Left lung (tissue), 10 donors: ENCODE data around the gene ZC3H14. TPM values are rescaled to one million over a fixed set of nuclear protein-coding genes. Genes with fewer than 3 reads are reported as not detected.

Experiments used
- ATAC-seq: fragments of 200-7000 bp; cut with Tn5 transposase; one replicate; pipeline ENCODE4 v1.9.1; 2020; ENCODE audit warnings: moderate library complexity
- DNase-seq, 4 donors: peaks; one replicate each; pipeline ENCODE4 v3.0.0-alpha.2; 2013 to 2020
- H3K27ac ChIP-seq, 2 donors: fragments of 200-600 bp; sonication (generic) in 1 of 2; one replicate each; pipeline versions ENCODE4 v1.5.0 to v1.8.0; 2020 to 2021
- H3K27me3 ChIP-seq, 2 donors: fragments of 200-600 bp; sonication (generic) in 1 of 2; one replicate each; pipeline versions ENCODE4 v1.5.0 to v1.8.0; 2020 to 2021
- H3K36me3 ChIP-seq, 2 donors: fragments of 200-600 bp; sonication (generic) in 1 of 2; one replicate each; pipeline versions ENCODE4 v1.5.0 to v1.8.0; 2020 to 2021
- H3K4me1 ChIP-seq, 2 donors: fragments of 200-600 bp; one replicate each; pipeline ENCODE4 v1.8.0; 2021
- H3K4me3 ChIP-seq, 2 donors: fragments of 200-600 bp; sonication (generic) in 1 of 2; one replicate each; pipeline versions ENCODE4 v1.5.0 to v1.8.0; 2020 to 2021; ENCODE audit warnings: mild to moderate bottlenecking in 1 of 2
- H3K9me3 ChIP-seq, 2 donors: fragments of 200-600 bp; sonication (generic) in 1 of 2; one replicate each; pipeline versions ENCODE4 v1.5.0 to v1.8.0; 2020 to 2021
- intact Hi-C, 2 donors: fragments of 100-400 bp; cut with DNase I; formaldehyde crosslinking; loops; one replicate each; pipeline versions ENCODE4 v1.11.2 to v1.14.2; 2022
- polyA plus RNA-seq, 6 donors: library from polyadenylated mRNA; unstranded; fragments of 120-200 nt; gene quantifications; one replicate each; pipeline ENCODE4 v1.2.1, GENCODE V29; 2013; ENCODE audit not compliant: insufficient read length in 6 of 6
- total RNA-seq, 2 donors: library from RNA; stranded (reverse); fragmentation: NEBNext Ultra II Directional; extraction: Animal tissue kit (Norgen Biotek cat#: 25700); gene quantifications; one replicate each; pipeline ENCODE4 v1.2.1, GENCODE V29; 2021
- TF ChIP-seq, protein P1 (sequence below), 2 donors: fragments of 200-600 bp; sonication (generic) in 1 of 2; IDR thresholded peaks; one replicate each; pipeline versions ENCODE4 v1.5.0 to v1.8.0; 2021; ENCODE audit warnings: antibody characterized with exemption in 2 of 2
- donor health status: DM: no; HTN: yes; CAD: no.
- donor health status: DM: no; HTN: no; CAD: no.

ZC3H14 gene
- total and polyA plus RNA-seq, 8 donors, result 46.6 to 86.2 (median 80.0) TPM

DNA sequence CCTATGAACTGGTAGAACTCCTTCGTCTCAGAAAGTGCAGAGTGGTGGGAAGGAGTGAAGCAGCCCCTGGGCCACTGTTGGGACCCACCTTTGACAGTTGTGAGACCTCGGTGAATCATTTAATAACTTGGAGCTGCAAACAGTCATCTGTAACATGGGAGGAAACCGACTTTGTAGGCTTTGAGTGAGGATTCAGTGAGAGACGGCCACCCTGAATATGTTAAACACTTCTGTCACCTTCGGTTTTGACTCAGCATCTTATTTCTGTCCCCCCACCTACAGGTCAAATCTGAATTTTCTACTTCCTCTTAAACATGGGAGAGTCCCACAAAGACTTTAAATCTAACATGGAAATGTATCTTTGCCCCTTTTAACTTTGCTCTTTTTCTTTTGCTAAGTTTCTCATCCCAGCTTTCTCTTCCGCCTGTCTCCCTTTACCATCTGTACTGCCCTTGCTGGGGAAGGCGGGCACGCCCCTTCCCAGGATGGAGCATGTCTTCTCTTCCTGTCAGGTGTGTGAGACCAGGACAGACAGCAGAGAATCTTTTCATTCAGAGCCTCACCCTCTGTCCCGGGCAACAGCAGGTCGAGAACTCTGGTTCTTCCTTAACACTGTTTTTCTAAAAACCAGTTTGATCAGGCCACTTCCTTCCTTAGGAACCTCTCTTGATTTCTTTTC is 37.1 kb downstream of the ZC3H14 start:
- intact Hi-C loops, result no loop called here
- no peaks in the 10 kb centered on the region for H3K9me3 ChIP-seq
- DNase-seq (no peak), ATAC-seq (no peak)
- H3K4me3 ChIP-seq, result no peak overlapping the region
- no peaks in the 10 kb centered on the region for H3K27me3 ChIP-seq
- no peaks in the 10 kb centered on the region for H3K4me1 ChIP-seq
- H3K36me3 ChIP-seq, result peaks cover 0 to 90% of the 10 kb centered on the region in 2 donors
- TF ChIP-seq, protein P1, sequence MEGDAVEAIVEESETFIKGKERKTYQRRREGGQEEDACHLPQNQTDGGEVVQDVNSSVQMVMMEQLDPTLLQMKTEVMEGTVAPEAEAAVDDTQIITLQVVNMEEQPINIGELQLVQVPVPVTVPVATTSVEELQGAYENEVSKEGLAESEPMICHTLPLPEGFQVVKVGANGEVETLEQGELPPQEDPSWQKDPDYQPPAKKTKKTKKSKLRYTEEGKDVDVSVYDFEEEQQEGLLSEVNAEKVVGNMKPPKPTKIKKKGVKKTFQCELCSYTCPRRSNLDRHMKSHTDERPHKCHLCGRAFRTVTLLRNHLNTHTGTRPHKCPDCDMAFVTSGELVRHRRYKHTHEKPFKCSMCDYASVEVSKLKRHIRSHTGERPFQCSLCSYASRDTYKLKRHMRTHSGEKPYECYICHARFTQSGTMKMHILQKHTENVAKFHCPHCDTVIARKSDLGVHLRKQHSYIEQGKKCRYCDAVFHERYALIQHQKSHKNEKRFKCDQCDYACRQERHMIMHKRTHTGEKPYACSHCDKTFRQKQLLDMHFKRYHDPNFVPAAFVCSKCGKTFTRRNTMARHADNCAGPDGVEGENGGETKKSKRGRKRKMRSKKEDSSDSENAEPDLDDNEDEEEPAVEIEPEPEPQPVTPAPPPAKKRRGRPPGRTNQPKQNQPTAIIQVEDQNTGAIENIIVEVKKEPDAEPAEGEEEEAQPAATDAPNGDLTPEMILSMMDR (IDR thresholded peaks at IDR 0.05), result no peak
- no peak overlapping the region for H3K27ac ChIP-seq

DNA sequence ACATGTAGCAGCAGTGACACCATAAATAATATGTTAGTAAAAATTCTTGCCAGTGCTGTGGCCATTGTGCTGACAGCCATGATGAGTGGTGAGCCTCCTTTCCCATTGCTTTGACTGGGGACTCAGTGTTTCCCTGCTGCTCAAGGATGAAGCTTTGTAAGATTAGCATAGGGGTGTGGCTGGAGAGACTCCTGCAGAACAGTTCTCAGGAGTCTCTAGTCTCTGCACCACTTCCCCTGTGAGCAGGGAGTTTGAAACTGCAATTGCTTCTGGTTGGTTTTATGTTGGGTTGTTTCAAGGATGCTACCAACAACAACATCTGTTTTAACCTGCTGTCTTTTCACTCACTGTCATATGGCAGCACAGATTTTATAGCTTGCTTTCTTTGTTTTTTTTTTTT is 41.4 kb downstream of the ZC3H14 start:
- H3K9me3 ChIP-seq, result no peaks in the 10 kb centered on the region
- H3K4me1 ChIP-seq, result no peaks in the 10 kb centered on the region
- DNase-seq (no peak), ATAC-seq (no peak)
- H3K36me3 ChIP-seq, result peaks cover 0 to 94% of the 10 kb centered on the region in 2 donors
- intact Hi-C loops, result no loop called here
- no peak overlapping the region for H3K27ac ChIP-seq
- no peaks in the 10 kb centered on the region for H3K27me3 ChIP-seq
- TF ChIP-seq, protein P1 (IDR thresholded peaks at IDR 0.05), result no peak
- H3K4me3 ChIP-seq, result no peak overlapping the region

GRCh38 chr14:88605594-88605993 is 42.8 kb downstream of the ZC3H14 start:
- no peaks in the 10 kb centered on the region for H3K27me3 ChIP-seq
- DNase-seq (no peak), ATAC-seq (no peak)
- H3K36me3 ChIP-seq, result peaks cover under 1 to 94% of the 10 kb centered on the region in 2 donors
- TF ChIP-seq, protein P1 (IDR thresholded peaks at IDR 0.05), result no peak
- intact Hi-C loops, result no loop called here
- no peaks in the 10 kb centered on the region for H3K9me3 ChIP-seq
- no peaks in the 10 kb centered on the region for H3K4me1 ChIP-seq
- no peak overlapping the region for H3K27ac ChIP-seq
- H3K4me3 ChIP-seq, result no peak overlapping the region

DNA sequence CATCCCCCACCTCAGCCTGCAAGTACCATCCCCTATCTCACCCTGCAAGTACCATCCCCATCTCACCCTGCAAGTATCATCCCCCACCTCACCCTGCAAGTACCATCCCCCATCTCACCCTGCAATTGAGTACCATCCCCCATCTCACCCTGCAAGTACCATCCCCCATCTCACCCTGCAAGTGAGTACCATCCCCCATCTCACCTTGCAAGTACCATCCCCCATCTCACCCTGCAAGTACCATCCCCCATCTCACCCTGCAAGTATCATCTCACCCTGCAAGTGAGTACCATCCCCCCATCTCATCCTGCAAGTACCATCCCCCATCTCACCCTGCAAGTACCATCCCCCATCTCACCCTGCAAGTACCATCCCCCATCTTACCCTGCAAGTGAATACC is 45.0 kb downstream of the ZC3H14 start:
- TF ChIP-seq, protein P1 (IDR thresholded peaks at IDR 0.05), result no peak

GRCh38 chr14:88611878-88612277 is 49.0 kb downstream of the ZC3H14 start:
- H3K27ac ChIP-seq, result no peak overlapping the region
- no peaks in the 10 kb centered on the region for H3K9me3 ChIP-seq
- ATAC-seq, result no peak
- H3K4me1 ChIP-seq, result no peaks in the 10 kb centered on the region
- intact Hi-C loops, result no loop called here
- H3K4me3 ChIP-seq, result no peak overlapping the region
- TF ChIP-seq, protein P1 (IDR thresholded peaks at IDR 0.05), result no peak
- no peaks in the 10 kb centered on the region for H3K27me3 ChIP-seq
- DNase-seq, result no peak
- peaks cover 5 to 59% of the 10 kb centered on the region in 2 donors for H3K36me3 ChIP-seq

More for the DNA sequence above, 45.0 kb downstream of the ZC3H14 start:
- Histone ChIP-seq H3K36me3 (peaks cover 5 to 92% of the 10 kb centered on the region in 2 donors), H3K4me3 (no peak overlapping the region), H3K4me1 (no peaks in the 10 kb centered on the region), H3K27ac (no peak overlapping the region), H3K27me3 (no peaks in the 10 kb centered on the region), H3K9me3 (no peaks in the 10 kb centered on the region)
- DNase-seq (no peak), ATAC-seq (no peak)
- intact Hi-C loops, result no loop called here
